HG02763 (cell line): ENCODE results near the gene C3orf22.
"Not testable (repeated sequence)": the region's sequence is repeated elsewhere in the genome, so short reads cannot be mapped to it uniquely, and the experiment has no call there.

Experiments
- ATAC-seq: cut with Tn5 transposase; IDR thresholded peaks from one replicate; pipeline ENCODE4 v1.9.1; 2021; ENCODE audit warnings: mild to moderate bottlenecking, moderate library complexity; ENCODE audit not compliant: unreplicated experiment

C3orf22 gene, protein sequence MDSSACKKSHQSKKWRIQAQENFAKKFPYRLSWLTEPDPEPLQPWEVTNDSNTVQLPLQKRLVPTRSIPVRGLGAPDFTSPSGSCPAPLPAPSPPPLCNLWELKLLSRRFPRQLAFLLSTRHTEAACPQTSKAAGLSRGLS

DNA sequence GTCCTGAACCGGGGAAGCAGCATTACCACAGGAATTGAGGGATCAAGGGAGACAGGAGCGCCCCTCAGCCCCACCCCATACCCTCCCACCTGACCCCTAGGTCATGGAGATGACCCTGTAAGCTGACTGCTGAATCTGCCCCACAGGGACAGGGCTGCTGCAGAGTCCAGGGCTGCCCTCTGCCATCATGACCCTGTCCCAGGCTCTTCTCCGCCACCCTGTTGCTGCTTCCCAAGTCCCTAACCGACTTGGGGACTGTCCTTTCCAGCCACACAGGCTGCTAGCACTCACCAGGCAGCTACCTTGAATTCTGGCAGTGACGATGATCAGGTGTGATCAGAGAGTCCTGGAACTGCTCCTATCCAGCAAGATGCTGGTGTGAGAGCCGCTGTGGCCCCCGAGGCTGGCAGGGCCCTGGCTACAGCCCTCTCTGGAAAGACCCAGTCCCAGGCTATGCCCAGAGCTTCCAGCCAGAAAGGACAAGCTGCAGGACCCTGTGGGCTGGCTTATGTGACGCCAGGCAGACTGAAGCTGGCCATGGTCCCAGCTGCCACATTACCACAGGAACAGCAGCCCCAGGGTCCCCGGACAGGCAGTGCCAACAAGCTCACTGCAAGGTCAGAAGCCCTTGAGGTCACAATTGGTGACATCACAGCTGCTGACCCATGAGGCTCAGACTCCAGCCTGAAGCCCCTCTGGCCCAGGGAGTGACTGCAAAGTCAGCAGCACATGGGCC, at the start of gene C3orf22:
C3orf22 (minus strand) TSS at position 597 of the 736 bp plus-strand sequence. CDS start 5,542 bp downstream, outside the sequence.
- ATAC-seq = no peak

DNA sequence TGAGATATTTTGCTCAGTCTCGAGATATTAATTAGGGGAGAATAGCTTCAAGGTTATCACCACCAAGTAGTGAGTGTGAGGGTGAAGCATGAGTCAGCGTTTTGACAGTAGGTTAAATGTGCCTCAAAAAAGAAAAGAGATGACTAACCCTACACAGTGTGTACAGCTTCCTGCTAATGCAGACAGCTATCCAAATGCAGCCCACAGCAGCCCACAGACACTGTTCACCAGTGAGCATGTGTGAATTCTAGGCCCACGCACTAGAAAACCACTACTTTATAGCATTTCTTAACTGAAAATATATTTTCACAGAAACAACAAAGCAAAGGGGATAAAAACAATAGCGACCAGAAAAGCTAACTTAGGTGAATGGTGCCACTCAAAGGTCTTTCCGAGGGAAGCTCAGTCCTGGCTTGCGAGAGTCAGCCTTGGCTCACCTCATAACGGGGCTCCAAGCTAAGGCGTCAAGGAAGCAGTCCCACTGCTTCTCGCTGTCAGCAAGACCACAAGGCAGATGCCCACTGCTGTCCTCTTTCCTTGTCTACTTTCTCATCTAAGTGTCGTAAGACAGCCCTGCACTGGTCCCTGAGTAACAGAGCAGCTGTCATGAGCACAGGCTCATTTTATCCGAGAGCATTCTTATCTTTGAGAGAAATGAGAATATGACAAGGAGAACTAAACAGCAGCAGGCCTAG, 48.6 kb upstream of the C3orf22 start:
- no peak for ATAC-seq

DNA sequence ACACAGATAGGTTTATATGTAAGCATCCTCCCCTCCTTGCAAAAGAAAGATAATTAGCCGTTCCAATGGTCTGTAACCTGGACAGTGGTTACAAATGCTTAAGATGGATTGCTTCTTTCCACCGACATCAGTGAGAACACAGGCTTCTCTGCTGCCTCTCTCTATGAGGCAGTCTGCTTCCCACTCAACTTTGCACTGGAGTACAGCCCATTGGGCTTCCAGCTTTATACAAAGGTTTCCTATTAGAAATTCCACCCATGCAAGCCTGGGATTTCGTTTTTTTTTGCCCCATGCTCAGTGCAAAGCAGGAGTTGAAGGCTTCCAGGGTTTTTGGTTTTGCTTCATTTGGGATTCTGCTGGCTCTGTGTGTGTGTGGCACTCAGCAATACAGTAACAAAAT, 47.3 kb upstream of the C3orf22 start:
- ATAC-seq = no peak

DNA sequence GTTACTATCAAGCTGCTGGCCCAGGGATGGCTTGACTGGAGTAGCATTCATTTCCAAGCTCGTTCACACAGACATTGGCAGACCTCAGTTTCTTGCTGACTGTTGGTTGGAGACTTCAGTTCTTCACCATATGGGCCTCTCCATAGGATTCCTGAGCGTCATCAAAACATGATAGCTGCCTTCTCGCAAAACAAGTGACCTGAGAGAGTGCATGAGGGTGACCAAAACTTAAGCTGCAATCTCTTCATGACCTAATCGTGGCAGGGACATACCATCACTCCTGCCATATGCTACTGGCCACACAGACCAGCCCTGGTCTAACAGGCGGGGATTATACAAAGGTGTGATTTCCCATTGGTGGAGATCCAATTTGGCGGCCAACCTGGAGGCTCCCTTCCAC, 46.0 kb upstream of the C3orf22 start:
- no peak for ATAC-seq

DNA sequence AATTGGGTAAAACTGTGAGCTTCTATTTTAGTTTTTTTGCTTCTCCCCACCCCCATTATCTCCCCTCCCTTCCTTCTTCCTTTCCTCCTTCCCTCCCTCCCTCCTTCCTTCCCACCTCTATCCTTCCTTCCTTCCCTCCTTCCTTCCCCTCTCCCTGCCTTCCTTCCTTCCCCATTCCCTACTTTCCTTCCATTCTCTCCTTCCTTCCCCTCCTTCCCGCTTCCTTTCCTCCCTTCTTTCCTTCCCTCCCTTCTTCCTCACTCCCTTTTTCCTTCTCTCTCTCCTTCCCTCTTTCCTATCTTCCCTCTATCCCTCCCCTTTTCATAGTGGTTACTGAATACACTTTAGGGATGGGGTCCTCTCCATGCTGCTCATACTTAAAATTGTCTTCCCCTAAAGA, 40.4 kb upstream of the C3orf22 start:
- ATAC-seq = no peak

DNA sequence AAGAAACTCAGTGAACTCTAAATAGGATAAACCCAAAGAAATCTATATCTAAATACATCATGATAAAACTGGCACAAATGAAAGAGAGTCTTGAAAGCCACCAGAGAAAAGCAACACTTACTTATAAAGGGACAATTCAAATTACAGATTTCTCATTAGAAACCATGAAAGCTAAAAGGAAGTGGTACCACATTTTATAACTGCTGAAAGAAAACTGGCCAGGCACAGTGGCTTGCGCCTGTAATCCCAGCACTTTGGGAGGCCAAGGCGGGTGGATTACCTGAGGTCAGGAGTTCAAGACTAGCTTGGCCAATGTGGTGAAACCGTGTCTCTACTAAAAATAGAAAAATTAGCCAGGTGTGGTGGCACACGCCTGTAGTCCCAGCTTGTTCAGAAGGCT, 36.7 kb upstream of the C3orf22 start:
- not testable (repeated sequence) for ATAC-seq

DNA sequence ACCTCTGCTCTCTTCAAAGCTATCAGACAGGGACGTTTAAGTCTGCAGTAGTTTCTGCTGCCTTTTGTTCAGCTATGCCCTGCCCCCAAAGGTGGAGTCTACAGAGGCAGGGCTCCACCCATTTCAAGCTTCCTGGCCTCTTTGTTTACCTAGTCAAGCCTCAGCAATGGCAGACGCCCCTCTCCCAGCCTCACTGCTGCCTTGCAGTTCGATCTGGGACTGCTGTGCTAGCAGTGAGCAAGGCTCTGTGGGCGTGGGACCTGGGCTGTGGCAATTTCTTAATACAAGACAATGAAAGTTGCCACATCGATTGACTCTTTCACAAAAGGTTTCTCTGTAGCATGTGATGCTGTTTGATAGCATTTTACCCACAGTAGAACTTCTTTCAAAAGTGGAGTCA, 32.8 kb upstream of the C3orf22 start:
- ATAC-seq = not testable (repeated sequence)

DNA sequence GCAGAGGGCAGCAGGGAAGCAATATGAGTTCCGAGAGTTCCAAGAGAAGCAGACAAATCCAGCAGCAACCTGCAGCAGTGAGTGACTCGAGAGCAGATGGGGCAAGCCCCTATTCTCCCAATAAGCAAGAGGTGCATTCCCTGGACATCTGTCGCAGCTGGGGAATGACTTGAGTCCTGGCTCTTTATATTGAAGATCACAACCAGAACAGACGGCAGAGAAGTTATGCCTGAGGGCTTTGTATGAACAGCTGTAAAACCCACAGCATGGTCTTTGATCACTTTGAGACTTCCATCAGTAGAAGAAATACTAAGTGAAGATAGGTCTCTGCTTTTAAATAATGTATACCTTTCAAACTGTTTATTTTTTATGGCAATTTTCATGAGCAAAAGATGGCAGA, 23.6 kb upstream of the C3orf22 start:
- no peak for ATAC-seq

DNA sequence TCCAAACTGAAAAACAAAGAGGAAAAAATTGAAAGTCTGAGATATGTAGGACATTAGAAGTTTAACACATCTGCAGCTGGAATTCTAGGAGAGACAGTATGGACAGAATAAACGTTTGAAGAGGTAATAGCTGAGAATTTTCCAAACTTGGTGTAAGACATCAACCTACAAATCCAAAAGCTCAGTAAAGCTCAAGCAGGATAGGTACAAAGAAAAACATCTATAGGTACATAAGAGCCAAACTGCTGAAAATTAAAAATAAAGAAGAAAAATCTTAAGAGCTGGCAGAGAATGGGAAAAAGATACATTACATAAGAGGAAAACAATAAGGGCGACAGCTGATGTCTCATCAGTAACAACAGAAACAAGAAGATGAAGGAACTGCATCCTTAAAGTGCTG, 22.8 kb upstream of the C3orf22 start:
- no peak for ATAC-seq

DNA sequence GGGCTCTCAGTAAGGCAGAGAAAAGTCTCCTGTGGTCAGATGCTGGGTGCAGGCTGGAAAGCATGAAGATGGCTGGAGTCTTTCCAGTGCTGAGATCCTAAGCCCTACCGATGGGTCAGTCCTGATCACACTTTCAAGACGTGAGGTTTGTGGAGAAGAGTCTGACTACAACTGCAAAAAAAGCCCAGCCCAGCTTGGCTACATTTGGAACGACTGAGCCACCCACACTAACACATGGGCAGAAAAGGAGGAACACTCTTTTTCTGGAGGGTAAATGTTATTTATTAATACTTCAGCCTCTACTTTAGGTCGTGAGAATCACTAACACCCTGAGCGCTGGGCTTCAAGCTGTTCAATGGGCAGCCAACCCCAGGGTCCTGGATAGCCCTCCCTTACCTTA, 22.0 kb upstream of the C3orf22 start:
- ATAC-seq = no peak

DNA sequence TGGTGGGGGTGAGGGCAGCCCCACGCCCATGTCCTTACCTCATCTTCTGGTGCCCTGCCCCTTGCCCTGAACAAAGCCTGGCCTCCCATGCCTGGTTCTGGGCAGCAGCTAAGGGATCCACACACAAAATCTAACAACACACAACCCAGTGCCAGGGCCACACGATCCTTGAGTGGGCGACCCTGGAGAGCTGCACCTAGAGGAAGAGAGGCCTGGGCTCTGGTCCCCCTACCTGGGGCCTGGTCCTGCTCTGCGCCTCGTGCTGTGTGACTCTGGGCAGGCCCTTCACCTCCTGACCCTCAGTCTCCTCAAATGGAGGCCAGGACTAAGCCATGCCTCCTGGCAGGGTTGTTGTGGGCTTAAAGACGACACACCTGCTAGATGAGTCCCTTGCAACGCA, 20.0 kb upstream of the C3orf22 start:
- ATAC-seq = no peak

DNA sequence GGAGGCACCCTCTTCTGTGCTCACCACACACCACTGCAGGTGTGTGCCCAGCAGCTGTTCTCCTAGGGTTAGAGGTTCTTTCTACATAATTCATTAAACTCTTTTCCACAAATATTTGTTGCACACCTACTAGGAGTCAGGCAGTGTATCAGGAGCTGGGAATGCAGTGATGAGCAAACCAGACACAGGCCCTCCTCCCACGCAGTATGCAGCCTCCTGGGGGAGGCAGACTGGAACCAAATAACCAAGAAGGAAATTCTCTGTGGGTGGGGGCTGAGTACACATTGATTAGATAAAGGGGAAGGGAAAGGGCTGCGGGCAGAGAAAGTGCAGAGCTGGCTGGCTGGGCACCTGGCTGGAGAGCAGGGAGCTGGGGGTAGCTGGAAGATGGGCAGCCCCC, 18.5 kb upstream of the C3orf22 start:
- no peak for ATAC-seq

DNA sequence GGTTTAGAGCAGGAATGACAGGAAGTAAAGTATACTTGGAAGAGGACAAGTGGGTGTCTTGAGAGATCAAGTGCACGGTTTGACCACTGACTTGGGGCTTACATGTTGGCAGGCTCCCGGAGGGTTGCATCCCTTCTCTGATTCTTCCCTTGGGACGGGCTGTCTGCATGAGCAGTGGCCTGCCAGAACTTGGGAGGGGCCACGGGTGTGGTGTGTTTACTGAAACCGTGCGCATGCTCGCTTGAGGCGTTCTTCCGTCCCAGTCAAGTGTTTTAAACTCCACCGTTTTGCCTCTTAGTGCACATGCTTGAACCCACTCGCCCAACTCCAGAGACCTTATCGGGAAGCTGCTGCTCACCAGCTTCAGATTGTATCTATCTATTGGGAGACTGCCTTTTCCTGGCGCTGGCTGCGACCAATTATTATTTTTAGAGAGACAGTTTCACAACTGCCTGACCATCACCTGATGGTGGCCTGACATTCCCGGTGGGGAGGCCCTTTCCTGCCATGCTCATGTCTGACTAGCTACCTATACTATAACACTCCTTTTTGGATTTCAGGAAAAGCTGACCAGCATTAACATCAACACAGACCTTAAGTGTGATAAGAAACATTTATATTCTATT, 14.9 kb upstream of the C3orf22 start:
- no peak for ATAC-seq

DNA sequence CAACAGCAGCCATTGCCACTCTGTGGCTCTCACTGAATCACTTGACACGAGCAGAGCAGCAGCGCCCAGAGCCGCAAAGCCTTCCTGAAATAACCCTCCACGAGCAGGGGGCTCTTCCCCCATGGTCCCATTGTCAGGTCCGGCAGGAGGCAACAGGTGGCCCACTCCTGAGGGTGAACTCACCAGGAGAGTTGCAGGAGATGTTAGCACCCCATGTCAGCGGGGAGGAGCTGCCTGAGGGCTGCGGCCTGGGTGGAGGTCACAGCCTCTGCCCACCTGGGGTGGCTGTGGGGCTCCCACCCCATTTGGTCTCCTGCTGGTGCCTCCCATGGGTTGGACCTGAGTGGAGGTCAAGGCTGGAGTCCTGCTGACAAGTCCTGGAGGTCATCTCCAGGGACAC, 12.3 kb upstream of the C3orf22 start:
- ATAC-seq = no peak

DNA sequence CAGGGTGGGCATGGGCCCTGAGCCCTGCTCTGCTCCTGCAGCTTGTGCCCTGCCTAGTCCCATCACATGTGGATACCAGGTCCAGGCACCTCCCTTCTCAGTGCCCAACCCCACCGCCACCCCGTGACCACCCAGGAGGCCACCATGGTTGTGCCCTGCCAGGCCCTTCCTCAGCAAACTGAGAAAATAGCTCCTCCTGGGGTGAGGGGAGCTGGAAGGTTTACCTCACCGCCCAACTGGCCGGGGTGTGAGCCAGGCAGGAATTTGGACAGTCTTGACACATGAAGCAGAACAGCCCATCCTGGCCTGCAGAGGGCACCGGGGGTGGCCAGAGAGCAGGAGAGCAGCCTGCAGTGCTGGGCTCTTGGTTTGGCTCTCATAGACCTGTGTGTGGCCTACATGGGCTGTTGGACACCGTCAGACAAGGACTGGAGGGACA, 11.4 kb upstream of the C3orf22 start:
- no peak for ATAC-seq

DNA sequence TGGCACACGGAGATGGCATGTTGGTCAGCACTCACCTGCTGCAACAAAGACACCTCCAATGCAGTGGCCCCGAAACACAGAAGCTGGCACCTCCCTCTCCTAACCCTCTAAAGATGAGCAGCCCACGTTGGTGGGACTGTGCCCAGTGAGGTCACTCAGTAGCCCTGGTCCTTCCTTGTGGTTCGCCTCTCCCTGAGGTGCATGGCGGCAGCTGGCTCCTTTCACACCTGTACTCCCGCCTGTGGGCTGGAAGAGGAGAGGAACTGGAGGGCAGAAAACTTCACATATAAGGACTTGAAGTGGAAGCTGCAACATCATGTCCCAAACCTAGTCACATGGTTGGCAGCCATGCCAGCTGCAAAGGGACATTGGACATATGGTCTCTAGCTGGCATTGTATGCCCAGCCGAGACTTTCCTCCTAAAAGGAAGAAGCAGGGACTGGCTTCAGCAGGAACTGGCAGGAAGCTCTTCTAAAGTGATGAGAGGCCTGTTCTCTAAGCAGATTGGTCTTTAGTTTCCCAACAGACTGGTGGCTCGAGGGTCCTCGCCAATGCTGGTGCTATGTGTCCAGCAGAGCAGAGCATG, 10.8 kb upstream of the C3orf22 start:
- ATAC-seq = no peak

DNA sequence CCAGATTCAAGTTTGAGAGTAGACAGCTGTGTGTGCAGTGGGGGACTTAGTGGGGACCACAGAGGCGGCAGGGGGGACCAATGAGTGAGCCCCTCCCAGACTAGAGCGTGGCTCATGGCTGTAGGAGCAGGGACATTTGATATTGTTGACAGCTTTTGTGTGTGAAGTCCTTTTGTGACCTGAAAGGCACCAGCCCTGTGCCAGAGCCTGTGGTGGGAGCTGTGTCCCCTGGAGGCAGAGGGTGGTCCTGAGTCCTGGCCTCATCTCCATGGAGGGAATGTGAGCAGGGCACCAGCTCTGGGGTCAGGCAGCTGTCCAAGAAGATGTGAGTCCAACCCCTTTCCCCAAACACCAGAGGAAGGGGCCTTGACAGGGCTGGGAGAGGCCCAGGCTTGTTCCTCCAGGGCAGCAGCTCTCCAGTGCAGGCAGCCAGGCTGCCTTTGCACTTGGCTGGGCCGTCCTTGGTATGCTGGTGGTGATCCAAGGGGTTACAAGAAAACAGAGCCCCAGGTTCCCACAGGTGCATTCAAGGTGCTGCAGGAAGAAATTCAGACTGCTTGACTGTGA, 10.1 kb upstream of the C3orf22 start:
- ATAC-seq = no peak

DNA sequence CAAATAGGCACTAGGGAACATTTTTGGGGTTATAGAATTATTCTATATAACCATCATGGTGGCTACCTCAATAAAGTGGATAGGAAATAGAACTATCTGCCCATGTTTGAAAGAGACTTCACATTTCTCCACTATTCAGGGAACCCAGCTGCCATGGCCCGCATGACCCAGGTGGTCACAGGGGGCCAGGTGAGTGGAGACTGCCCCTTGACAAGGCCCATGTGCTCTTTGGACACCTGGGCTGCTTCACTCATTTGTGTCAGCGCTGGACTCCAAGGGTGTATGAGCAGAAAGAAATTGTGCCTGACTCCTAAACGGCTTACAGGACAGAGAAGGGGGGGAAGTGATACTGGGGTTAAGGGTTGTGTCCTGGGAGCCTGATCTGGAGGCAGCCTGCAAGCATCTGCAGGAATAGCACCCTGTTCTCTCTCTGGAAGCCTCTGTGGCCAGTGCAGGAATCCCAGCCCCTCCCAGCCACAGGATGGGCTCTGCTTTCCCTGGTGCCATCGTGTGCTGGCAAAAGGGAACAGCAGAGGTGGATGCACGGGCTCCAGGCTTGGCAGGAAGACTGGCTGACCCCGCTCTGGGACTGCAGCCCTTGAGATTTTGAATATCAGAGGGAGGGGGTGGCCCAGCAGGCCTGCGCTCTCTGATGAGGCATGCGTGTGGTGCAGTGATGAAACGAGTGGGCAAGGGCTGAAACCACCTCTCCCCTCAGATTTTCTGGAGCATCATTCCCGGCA, 9.1 kb upstream of the C3orf22 start:
- no peak for ATAC-seq

DNA sequence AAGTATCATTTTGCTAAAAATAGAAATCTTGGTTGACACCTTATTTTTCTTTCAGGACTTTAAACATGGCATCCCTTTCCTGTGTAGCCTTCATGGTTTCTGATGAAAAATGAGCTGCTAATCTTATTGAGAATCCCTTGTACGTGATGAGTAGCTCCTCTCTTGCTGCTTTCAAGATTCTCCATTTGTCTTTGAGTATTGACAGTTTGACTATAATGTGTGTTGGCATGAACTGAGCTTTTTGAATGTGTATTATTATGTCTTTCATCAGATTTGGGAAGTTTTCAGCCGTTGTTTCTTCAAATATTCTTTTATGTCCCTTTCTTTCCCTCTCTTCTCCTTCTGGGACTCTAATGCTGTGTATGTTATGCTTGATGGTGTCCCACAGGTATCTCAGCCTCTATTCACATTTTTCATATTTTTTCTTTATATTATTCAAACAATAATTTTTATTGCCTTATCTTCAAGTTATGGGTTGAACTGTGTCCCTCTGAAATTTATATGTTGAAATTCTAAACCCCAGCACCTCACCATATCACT, 4.1 kb upstream of the C3orf22 start:
- no peak for ATAC-seq

DNA sequence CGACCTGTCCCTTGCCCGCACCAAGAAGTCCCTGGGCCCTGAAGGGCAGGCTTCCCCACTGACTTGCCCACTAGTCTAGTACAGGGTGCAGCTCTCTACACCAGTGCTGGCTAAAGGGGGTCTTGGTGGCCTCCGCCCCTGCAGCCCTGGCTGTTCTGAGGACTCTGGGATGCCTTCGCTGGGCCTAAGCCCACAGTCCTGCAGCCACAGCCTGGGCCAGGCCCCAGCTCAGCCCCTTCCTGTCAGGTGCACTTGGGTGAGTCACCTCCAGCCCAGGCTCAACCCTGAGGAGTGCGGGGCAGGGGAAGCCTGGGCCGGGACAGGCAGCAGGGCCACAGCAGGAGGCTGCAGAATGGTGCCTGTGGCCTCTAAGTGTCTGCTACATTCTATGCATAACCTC, 971 bp downstream of the C3orf22 start:
- no peak for ATAC-seq
